SK-N-SH treated with all-trans-retinoic acid at 6 μM for 48 hours (cell line): Measurements from ENCODE around the gene ARHGAP28.

Experiments used
- CREB5 ChIP-seq: fragments of 250-450 bp; sonication (Bioruptor Pico); IDR thresholded peaks from 2 replicates; pipeline ENCODE4 v1.5.1; 2020; ENCODE audit warnings: low read depth, mild to moderate bottlenecking, moderate library complexity
- TOX ChIP-seq: fragments of 250-450 bp; sonication (Bioruptor Pico); IDR thresholded peaks from 2 replicates; pipeline ENCODE4 v1.8.0; 2021; ENCODE audit warnings: mild to moderate bottlenecking, moderate library complexity, borderline replicate concordance
- ZC3H10 ChIP-seq: fragments of 250-450 bp; sonication (Bioruptor Pico); IDR thresholded peaks from 2 replicates; pipeline ENCODE4 v1.5.1; 2021; ENCODE audit warnings: mild to moderate bottlenecking, moderate library complexity
- ZFP30 ChIP-seq: fragments of 450-650 bp; formaldehyde crosslinking; IDR thresholded peaks from 2 replicates; pipeline ENCODE4 v1.5.0; 2022; ENCODE audit warnings: mild to moderate bottlenecking, moderate library complexity
- ZNF8 ChIP-seq: fragments of 450-650 bp; formaldehyde crosslinking; IDR thresholded peaks from 2 replicates; pipeline ENCODE4 v1.5.0; 2020; ENCODE audit warnings: mild to moderate bottlenecking, moderate library complexity

- TF ChIP-seq TOX, result no peak
- no peak for TF ChIP-seq ZC3H10 (CRISPR knock-in tag)
- no peak for TF ChIP-seq CREB5 (CRISPR knock-in tag)
- no peak for TF ChIP-seq ZNF8 (CRISPR knock-in tag)
- TF ChIP-seq ZFP30, result no peak
Measured at GRCh38 chr18:6956999-6957398, 227.5 kb downstream of the ARHGAP28 start.
